Gastroesophageal sphincter (tissue), 4 donors: ENCODE results near the gene SPRY2. TPM values are rescaled to one million over a fixed set of nuclear protein-coding genes. Genes with fewer than 3 reads are reported as not detected.

Experiments used
- ATAC-seq: fragments of 150-250 bp; one replicate; pipeline ENCODE4 v1.9.1; 2016; ENCODE audit warnings: mild to moderate bottlenecking, moderate library complexity
- H3K27ac ChIP-seq, 4 donors: fragments of 200-600 bp; sonication (generic) in 3 of 4; 1 replicate in 3 of 4; 2 replicates in 1 of 4; pipeline ENCODE4 v1.5.1; 2016 to 2019
- H3K27me3 ChIP-seq: fragments of 200-600 bp; sonication (generic); one replicate; pipeline ENCODE4 v1.5.1; 2019
- H3K36me3 ChIP-seq, 2 donors: fragments of 200-600 bp; sonication (generic); one replicate each; pipeline ENCODE4 v1.5.1; 2019; ENCODE audit warnings: control low read depth in 1 of 2
- H3K4me1 ChIP-seq, 3 donors: fragments of 200-600 bp; sonication (generic); 1 replicate in 2 of 3; 2 replicates in 1 of 3; pipeline ENCODE4 v1.5.1; 2016 to 2019; ENCODE audit warnings: control low read depth in 2 of 3
- H3K4me3 ChIP-seq, 2 donors: fragments of 200-600 bp; sonication (generic); one replicate each; pipeline ENCODE4 v1.5.1; 2019; ENCODE audit warnings: mild to moderate bottlenecking in 1 of 2, moderate library complexity in 1 of 2
- H3K9me3 ChIP-seq, 3 donors: fragments of 200-600 bp; sonication (generic); one replicate each; pipeline ENCODE4 v1.5.1; 2017 to 2019; ENCODE audit warnings: control low read depth in 2 of 3
- EP300 ChIP-seq: sonication (generic); formaldehyde crosslinking; IDR thresholded peaks from one replicate; pipeline ENCODE4 v1.6.1; 2017; ENCODE audit warnings: antibody characterized with exemption, mild to moderate bottlenecking
- POLR2A ChIP-seq, 2 donors: fragments of 450-650 bp; IDR thresholded peaks; one replicate each; pipeline ENCODE4 v1.6.1; 2017; ENCODE audit warnings: antibody characterized with exemption in 2 of 2, mild to moderate bottlenecking in 2 of 2, moderate library complexity in 1 of 2
- POLR2AphosphoS5 ChIP-seq: sonication (generic); formaldehyde crosslinking; IDR thresholded peaks from one replicate; pipeline ENCODE4 v1.6.1; 2017; ENCODE audit warnings: antibody characterized with exemption
- WGBS, 2 donors: methylation state at CpG; one replicate each; pipeline ENCODE4 v1.1.5; 2018; ENCODE audit warnings: low coverage in 1 of 2; 5-methylcytosine and 5-hydroxymethylcytosine counted together
- total RNA-seq, 4 donors: library from RNA; depleted of rRNA; stranded (reverse); fragments of >200 nt; gene quantifications; one replicate each; pipeline ENCODE4 v1.1.0, GENCODE V29; 2016
- TF ChIP-seq, protein P1 (sequence below), 4 experiments: fragments of 200-600 bp in 2 of 4; fragments of 450-650 bp in 2 of 4; sonication (generic) in 1 of 4; IDR thresholded peaks; one replicate each; pipeline ENCODE4 v1.5.1; 2017 to 2019; ENCODE audit warnings: antibody characterized with exemption in 4 of 4, mild to moderate bottlenecking in 2 of 4, moderate library complexity in 2 of 4

Gene SPRY2
- total RNA-seq, 4 donors from 2014 or later = 32.5 to 49.1 (median 47.9) TPM

DNA sequence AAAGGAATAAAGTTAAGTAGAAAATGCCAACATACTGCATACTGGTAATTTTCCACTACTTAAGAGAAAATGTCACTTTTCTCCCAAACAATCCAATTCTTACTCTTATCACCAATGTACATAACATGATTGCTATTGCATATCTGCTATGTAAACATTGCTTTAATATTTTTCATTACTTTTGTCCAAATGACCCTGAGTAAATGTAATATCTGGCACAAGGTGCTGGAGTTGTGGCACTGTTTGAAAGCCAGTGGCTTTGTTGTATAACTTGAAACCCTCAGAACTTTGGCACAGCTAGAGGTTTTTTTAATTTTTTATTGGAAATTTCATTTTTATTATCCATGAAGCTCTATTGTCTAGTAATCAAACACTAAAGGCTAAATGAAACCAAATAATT is 45.7 kb upstream of the SPRY2 start:
- Histone ChIP-seq H3K27ac (no peak overlapping the region), H3K4me1 (no peaks in the 10 kb centered on the region), H3K27me3 (no peaks in the 10 kb centered on the region), H3K36me3 (no peaks in the 10 kb centered on the region), H3K4me3 (no peak overlapping the region), H3K9me3 (peaks cover 0 to 8% (median 0%) of the 10 kb centered on the region in 3 donors)
- no peak for ATAC-seq
- TF ChIP-seq POLR2AphosphoS5 = no peak
- TF ChIP-seq EP300 = no peak
- TF ChIP-seq POLR2A (IDR thresholded peaks at IDR 0.05) = no peak
- TF ChIP-seq, protein P1, sequence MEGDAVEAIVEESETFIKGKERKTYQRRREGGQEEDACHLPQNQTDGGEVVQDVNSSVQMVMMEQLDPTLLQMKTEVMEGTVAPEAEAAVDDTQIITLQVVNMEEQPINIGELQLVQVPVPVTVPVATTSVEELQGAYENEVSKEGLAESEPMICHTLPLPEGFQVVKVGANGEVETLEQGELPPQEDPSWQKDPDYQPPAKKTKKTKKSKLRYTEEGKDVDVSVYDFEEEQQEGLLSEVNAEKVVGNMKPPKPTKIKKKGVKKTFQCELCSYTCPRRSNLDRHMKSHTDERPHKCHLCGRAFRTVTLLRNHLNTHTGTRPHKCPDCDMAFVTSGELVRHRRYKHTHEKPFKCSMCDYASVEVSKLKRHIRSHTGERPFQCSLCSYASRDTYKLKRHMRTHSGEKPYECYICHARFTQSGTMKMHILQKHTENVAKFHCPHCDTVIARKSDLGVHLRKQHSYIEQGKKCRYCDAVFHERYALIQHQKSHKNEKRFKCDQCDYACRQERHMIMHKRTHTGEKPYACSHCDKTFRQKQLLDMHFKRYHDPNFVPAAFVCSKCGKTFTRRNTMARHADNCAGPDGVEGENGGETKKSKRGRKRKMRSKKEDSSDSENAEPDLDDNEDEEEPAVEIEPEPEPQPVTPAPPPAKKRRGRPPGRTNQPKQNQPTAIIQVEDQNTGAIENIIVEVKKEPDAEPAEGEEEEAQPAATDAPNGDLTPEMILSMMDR (IDR thresholded peaks at IDR 0.05) = no peak

DNA sequence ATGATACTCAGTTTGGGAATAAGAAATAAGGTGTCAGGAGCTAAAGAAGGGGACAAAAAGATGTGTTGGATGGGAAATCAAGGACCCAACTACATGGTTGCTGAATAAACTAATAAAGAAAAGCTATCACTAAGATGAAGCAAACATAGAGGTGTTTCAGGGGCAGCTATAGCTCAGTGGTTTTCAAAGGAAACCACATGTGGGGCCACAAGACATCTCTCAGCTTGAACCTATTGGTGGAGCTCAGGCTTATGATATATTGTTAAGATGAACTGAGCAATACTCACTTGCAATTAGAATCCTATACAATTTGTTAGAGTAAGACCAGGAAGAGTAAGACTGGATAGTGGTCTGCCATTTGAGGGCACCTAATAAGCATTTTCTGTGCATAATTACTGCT is 45.1 kb upstream of the SPRY2 start:
- Histone ChIP-seq H3K4me3 (no peak overlapping the region), H3K9me3 (peaks cover 0 to 8% (median 0%) of the 10 kb centered on the region in 3 donors), H3K27me3 (no peaks in the 10 kb centered on the region), H3K27ac (no peak overlapping the region), H3K36me3 (no peaks in the 10 kb centered on the region), H3K4me1 (no peaks in the 10 kb centered on the region)
- no peak for ATAC-seq
- TF ChIP-seq, protein P1 (IDR thresholded peaks at IDR 0.05) = no peak
- TF ChIP-seq EP300 (no peak), POLR2AphosphoS5 (no peak), POLR2A (IDR thresholded peaks at IDR 0.05) (no peak)

DNA sequence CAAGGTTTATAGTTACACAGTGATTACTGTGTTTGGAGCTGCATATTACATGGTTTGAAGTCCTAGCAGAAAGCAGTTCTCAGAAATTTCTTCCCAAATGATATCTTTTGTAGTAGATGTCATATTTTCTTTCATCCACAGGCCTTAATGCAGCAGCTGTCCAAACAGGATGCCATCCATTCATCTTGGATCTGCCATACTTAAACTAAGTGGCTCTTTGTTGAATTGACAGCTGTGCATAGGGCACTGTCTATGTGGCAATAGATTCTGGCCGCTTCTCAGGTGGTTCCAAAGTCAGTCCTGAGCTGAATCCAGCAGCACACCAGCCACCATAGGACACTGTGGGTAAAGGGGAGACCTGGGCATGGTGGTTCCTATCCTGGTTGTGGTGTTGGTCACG is 41.6 kb upstream of the SPRY2 start:
- ATAC-seq = no peak
- 100% methylated on average over 1 of the region's 2 CpGs for WGBS, 2 donors

DNA sequence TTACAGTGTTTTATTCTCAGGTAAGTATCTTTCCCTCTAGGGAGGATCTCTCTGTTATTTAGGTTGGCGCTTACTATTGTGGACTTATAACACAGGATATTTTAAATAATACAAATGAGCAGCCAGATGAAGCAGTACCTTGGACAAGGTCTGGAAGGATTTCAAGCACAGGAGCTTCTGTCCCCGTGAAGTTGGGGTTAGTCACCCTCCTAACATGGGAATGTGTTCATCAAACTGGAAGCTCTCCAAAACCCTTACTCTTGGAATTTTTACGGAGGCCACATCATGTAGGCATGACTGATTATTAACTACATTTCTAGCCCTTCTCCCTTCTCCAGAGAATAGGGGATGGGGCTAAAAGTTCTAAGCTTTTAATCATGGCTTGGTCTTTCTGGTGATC is 38.3 kb upstream of the SPRY2 start:
- no peak overlapping the region for H3K27ac ChIP-seq
- H3K9me3 ChIP-seq = no peaks in the 10 kb centered on the region
- no peak for ATAC-seq
- TF ChIP-seq POLR2AphosphoS5 = no peak
- no peak for TF ChIP-seq EP300
- TF ChIP-seq POLR2A (IDR thresholded peaks at IDR 0.05) = no peak
- TF ChIP-seq, protein P1 (IDR thresholded peaks at IDR 0.05) = no peak
- WGBS, 2 donors = 59% methylated on average over 3 of the region's 3 CpGs; no CpG with 5 or more reads in 1 of the 2 donors
- no peaks in the 10 kb centered on the region for H3K27me3 ChIP-seq
- H3K4me3 ChIP-seq = no peak overlapping the region
- no peaks in the 10 kb centered on the region for H3K36me3 ChIP-seq
- H3K4me1 ChIP-seq = no peaks in the 10 kb centered on the region

More for the DNA sequence above, 41.6 kb upstream of the SPRY2 start:
- Histone ChIP-seq H3K36me3 (no peaks in the 10 kb centered on the region), H3K4me3 (no peak overlapping the region), H3K27ac (no peak overlapping the region), H3K4me1 (no peaks in the 10 kb centered on the region), H3K9me3 (no peaks in the 10 kb centered on the region), H3K27me3 (no peaks in the 10 kb centered on the region)
- TF ChIP-seq POLR2AphosphoS5 = no peak
- no peak for TF ChIP-seq POLR2A (IDR thresholded peaks at IDR 0.05)

DNA sequence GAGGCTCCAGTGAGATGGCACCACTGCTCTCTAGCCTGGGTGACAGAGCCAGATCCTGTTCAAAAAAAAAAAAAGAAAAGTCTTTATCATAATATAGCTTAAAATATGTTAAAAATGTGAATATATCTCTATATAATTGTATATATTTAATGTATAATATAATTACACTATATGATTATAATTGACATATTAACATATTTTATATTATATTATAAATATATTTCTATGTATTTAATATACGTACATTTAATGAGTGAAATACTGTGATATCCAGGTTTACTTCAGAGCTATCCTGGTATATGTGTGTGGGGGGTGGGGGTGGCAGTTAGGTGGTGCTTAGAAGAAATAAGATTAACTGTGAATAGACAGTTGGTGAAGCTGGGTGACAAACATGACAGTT is 35.6 kb upstream of the SPRY2 start:
- TF ChIP-seq EP300 (no peak), POLR2A (IDR thresholded peaks at IDR 0.05) (no peak), POLR2AphosphoS5 (no peak)
- TF ChIP-seq, protein P1 (IDR thresholded peaks at IDR 0.05) = no peak
- Histone ChIP-seq H3K27me3 (no peaks in the 10 kb centered on the region), H3K36me3 (no peaks in the 10 kb centered on the region), H3K9me3 (no peaks in the 10 kb centered on the region), H3K27ac (no peak overlapping the region), H3K4me3 (no peak overlapping the region), H3K4me1 (no peaks in the 10 kb centered on the region)
- no peak for ATAC-seq
- WGBS, 2 donors = 79 to 100% methylated on average over 1 of the region's 1 CpG

DNA sequence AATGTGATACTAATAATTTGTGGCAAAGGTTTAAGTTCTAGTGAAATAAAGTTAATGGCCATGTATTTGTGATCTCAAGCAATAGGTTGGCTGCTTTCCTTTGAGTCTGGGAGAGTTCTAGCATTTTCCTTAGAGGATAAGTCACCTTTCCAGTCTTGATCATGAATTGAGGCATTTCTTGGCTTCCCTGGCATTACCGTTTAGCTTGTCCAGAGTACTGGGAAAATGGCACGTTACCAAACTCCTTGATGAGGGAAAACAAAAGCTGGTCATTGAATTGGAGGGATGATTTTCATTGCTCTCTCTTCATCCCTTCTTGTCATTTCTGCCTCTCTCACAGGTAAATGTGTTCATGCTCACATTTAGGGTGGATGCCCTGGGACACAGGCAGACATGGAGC is 34.0 kb upstream of the SPRY2 start:
- no peaks in the 10 kb centered on the region for H3K36me3 ChIP-seq
- WGBS, 2 donors = 56 to 81% methylated on average over 2 of the region's 2 CpGs
- H3K27me3 ChIP-seq = no peaks in the 10 kb centered on the region
- no peaks in the 10 kb centered on the region for H3K9me3 ChIP-seq
- H3K27ac ChIP-seq = peak overlapping the region in 2 of 4 donors; percentile 13 to 31
- H3K4me3 ChIP-seq = no peak overlapping the region
- H3K4me1 ChIP-seq = no peaks in the 10 kb centered on the region
- no peak for ATAC-seq
- TF ChIP-seq, protein P1 (IDR thresholded peaks at IDR 0.05) = no peak
- TF ChIP-seq EP300 (no peak), POLR2AphosphoS5 (no peak), POLR2A (IDR thresholded peaks at IDR 0.05) (no peak)
